MM.1S (cell line): ENCODE measurements around the gene RERE.

ENCODE experiments used
- CTCF ChIP-seq: fragments of 300-600 bp; sonication (generic); IDR thresholded peaks from 2 replicates; pipeline ENCODE4 v1.5.1; 2016; ENCODE audit warnings: antibody characterized with exemption, low read length, mixed read lengths
- EZH2 ChIP-seq: fragments of 300-600 bp; sonication (generic); optimal IDR thresholded peaks from 2 replicates; pipeline ENCODE3; 2017; ENCODE audit warnings: low read depth, mild to moderate bottlenecking, antibody characterized with exemption, low read length, mixed read lengths

- TF ChIP-seq CTCF (no peak), EZH2 (no peak)
Measured at GRCh38 chr1:8525216-8525557, 292.3 kb downstream of the RERE start.
